HEK293 (cell line): Measurements from ENCODE around the gene IREB2.
"Not testable (repeated sequence)": the region's sequence is repeated elsewhere in the genome, so short reads cannot be mapped to it uniquely, and the experiment has no call there.

Experiments
- CTCF ChIA-PET: fragments of 350-600 bp; formaldehyde crosslinking; extraction: SDS; loops from one replicate; lab custom pipeline; 2021; ENCODE audit warnings: antibody characterized with exemption; lab: Yijun Ruan, JAX
- POLR2A ChIA-PET: fragments of 300-600 bp; formaldehyde crosslinking; extraction: SDS; loops from one replicate; lab custom pipeline; 2020; ENCODE audit warnings: antibody characterized with exemption, inconsistent platforms; lab: Yijun Ruan, JAX
- H3K27ac ChIP-seq: fragments of 200-500 bp; sonication (Bioruptor generic); 2 replicates; pipeline ENCODE4 v1.5.1; 2014; ENCODE audit warnings: low read depth, low read length, control low read depth, inconsistent platforms; ENCODE audit errors: extremely low read depth
- H3K36me3 ChIP-seq, 2 experiments: fragments of 200-500 bp in 1 of 2; sonication (Bioruptor generic) in 1 of 2; 1 replicate in 1 of 2; 2 replicates in 1 of 2; pipeline ENCODE4 v1.5.1; 2014 to 2017; ENCODE audit warnings: inconsistent platforms in 2 of 2, low read length in 2 of 2; ENCODE audit not compliant: control insufficient read depth in 2 of 2, insufficient read depth in 1 of 2
- H3K4me1 ChIP-seq: fragments of 200-500 bp; sonication (Bioruptor generic); 2 replicates; pipeline ENCODE4 v1.5.1; 2014; ENCODE audit warnings: mild to moderate bottlenecking, low read length, inconsistent platforms; ENCODE audit not compliant: control insufficient read depth, insufficient read depth
- H3K4me3 ChIP-seq: 2 replicates; pipeline ENCODE4 v1.5.1; 2011; ENCODE audit warnings: low read depth, mild to moderate bottlenecking, control low read depth, low read length, moderate library complexity
- H3K9me3 ChIP-seq: fragments of 200-500 bp; sonication (Bioruptor generic); 2 replicates; pipeline ENCODE4 v1.5.1; 2014; ENCODE audit warnings: low read depth, low read length, inconsistent platforms; ENCODE audit not compliant: control insufficient read depth, insufficient read depth
- GLI4 ChIP-seq: fragments of 450-650 bp; formaldehyde crosslinking; IDR thresholded peaks from 2 replicates; pipeline ENCODE4 v1.5.1; 2016; ENCODE audit warnings: missing biosample characterization, missing genetic modification characterization
- HOXC10 ChIP-seq: sonication (generic); formaldehyde crosslinking; IDR thresholded peaks from 2 replicates; pipeline ENCODE4 v1.8.1; 2023; ENCODE audit warnings: mild to moderate bottlenecking, missing genetic modification reagents
- IKZF3 ChIP-seq: fragments of 450-650 bp; IDR thresholded peaks from 2 replicates; pipeline ENCODE4 v1.5.0; 2018; ENCODE audit warnings: missing biosample characterization, mild to moderate bottlenecking, missing genetic modification characterization, moderate library complexity
- YY2 ChIP-seq: fragments of 450-650 bp; formaldehyde crosslinking; IDR thresholded peaks from 2 replicates; pipeline ENCODE4 v1.5.1; 2016; ENCODE audit warnings: missing biosample characterization, missing genetic modification characterization
- ZBTB21 ChIP-seq: fragments of 450-650 bp; formaldehyde crosslinking; IDR thresholded peaks from 2 replicates; pipeline ENCODE4 v1.5.1; 2017; ENCODE audit warnings: missing biosample characterization, missing genetic modification characterization
- ZNF121 ChIP-seq: fragments of 450-650 bp; formaldehyde crosslinking; IDR thresholded peaks from 2 replicates; pipeline ENCODE4 v1.5.1; 2016; ENCODE audit warnings: missing biosample characterization, missing genetic modification characterization
- ZNF133 ChIP-seq: fragments of 450-650 bp; formaldehyde crosslinking; IDR thresholded peaks from 2 replicates; pipeline ENCODE4 v1.5.1; 2016; ENCODE audit warnings: missing biosample characterization, missing genetic modification characterization
- ZNF175 ChIP-seq: fragments of 450-650 bp; formaldehyde crosslinking; IDR thresholded peaks from 2 replicates; pipeline ENCODE4 v1.5.1; 2016; ENCODE audit warnings: missing biosample characterization, missing genetic modification characterization
- ZNF184 ChIP-seq: fragments of 450-650 bp; IDR thresholded peaks from 2 replicates; pipeline ENCODE4 v1.5.1; 2018; ENCODE audit warnings: missing biosample characterization, mild to moderate bottlenecking, missing genetic modification characterization
- ZNF19 ChIP-seq: fragments of 450-650 bp; formaldehyde crosslinking; IDR thresholded peaks from 2 replicates; pipeline ENCODE4; 2016; ENCODE audit warnings: missing biosample characterization, missing genetic modification characterization, low read depth
- ZNF2 ChIP-seq: fragments of 450-650 bp; formaldehyde crosslinking; IDR thresholded peaks from 2 replicates; pipeline ENCODE4 v1.5.1; 2016; ENCODE audit warnings: missing biosample characterization, missing genetic modification characterization
- ZNF416 ChIP-seq: fragments of 450-650 bp; formaldehyde crosslinking; IDR thresholded peaks from 2 replicates; pipeline ENCODE4 v1.5.1; 2016; ENCODE audit warnings: missing biosample characterization, missing genetic modification characterization
- ZNF501 ChIP-seq: fragments of 450-650 bp; formaldehyde crosslinking; IDR thresholded peaks from 2 replicates; pipeline ENCODE4 v1.5.1; 2016; ENCODE audit warnings: missing biosample characterization, missing genetic modification characterization
- ZNF521 ChIP-seq: fragments of 450-650 bp; formaldehyde crosslinking; IDR thresholded peaks from 2 replicates; pipeline ENCODE4 v1.5.1; 2017; ENCODE audit warnings: missing biosample characterization, mild to moderate bottlenecking, missing genetic modification characterization
- ZNF571 ChIP-seq: fragments of 450-650 bp; formaldehyde crosslinking; IDR thresholded peaks from 2 replicates; pipeline ENCODE4 v1.5.0; 2017; ENCODE audit warnings: missing biosample characterization, missing genetic modification characterization
- TF ChIP-seq, protein P1 (sequence below): fragments of 450-650 bp; formaldehyde crosslinking; IDR thresholded peaks from 2 replicates; pipeline ENCODE4 v1.5.1; 2016; ENCODE audit warnings: missing biosample characterization, missing genetic modification characterization
- TF ChIP-seq, protein P2 (sequence below): fragments of 450-650 bp; formaldehyde crosslinking; IDR thresholded peaks from 2 replicates; pipeline ENCODE4 v1.5.1; 2016; ENCODE audit warnings: missing biosample characterization, missing genetic modification characterization, borderline replicate concordance
- TF ChIP-seq, protein P3 (sequence below): fragments of 450-650 bp; formaldehyde crosslinking; IDR thresholded peaks from 2 replicates; pipeline ENCODE4 v1.5.1; 2016; ENCODE audit warnings: missing biosample characterization, missing genetic modification characterization, borderline replicate concordance

The IREB2 gene

DNA sequence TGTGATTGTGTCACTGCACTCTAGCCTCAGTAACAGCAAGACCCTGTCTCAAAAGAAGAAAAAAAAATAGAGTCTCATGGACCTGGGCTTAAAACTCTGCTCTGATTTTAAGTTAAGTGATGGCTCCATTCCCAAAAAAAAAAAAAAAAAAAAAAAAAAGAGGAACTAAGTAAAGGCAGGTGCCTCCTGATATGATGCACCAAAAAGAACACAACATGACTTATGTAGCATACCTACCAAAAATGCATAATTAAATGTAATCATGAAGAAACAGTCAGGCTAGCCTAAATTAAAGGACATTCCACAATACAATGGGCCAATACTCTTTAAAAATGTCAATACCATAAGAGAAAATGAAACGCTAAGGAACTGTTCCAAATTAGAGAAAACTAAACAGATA is 5.4 kb upstream of the IREB2 start (continued):
- no peak for TF ChIP-seq ZNF501 (tag by site-specific recombination)

DNA sequence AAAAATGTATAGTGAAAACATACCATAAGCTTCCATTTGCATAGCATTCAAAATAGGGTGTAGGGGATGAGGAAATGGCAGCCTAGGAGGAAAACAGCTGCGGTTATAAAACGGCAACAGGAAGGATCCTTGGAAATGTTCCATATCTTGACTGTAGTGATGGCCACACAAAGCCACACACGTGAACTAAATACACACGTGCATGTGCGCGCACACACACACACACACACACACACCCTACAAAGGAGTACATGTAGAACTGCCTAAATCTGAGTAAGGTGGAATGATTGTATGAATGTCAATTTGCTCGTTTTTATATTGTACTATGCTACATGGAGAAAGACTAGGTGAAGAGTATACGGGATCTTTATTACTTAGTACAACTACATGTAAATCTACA is 3.9 kb upstream of the IREB2 start:
- no peak for TF ChIP-seq GLI4 (tag by site-specific recombination)
- TF ChIP-seq, protein P1, sequence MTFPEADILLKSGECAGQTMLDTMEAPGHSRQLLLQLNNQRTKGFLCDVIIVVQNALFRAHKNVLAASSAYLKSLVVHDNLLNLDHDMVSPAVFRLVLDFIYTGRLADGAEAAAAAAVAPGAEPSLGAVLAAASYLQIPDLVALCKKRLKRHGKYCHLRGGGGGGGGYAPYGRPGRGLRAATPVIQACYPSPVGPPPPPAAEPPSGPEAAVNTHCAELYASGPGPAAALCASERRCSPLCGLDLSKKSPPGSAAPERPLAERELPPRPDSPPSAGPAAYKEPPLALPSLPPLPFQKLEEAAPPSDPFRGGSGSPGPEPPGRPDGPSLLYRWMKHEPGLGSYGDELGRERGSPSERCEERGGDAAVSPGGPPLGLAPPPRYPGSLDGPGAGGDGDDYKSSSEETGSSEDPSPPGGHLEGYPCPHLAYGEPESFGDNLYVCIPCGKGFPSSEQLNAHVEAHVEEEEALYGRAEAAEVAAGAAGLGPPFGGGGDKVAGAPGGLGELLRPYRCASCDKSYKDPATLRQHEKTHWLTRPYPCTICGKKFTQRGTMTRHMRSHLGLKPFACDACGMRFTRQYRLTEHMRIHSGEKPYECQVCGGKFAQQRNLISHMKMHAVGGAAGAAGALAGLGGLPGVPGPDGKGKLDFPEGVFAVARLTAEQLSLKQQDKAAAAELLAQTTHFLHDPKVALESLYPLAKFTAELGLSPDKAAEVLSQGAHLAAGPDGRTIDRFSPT (tag by site-specific recombination): no peak
- TF ChIP-seq HOXC10 (CRISPR knock-in tag): no peak
- no peak for TF ChIP-seq ZNF121 (tag by site-specific recombination)
- TF ChIP-seq, protein P2, sequence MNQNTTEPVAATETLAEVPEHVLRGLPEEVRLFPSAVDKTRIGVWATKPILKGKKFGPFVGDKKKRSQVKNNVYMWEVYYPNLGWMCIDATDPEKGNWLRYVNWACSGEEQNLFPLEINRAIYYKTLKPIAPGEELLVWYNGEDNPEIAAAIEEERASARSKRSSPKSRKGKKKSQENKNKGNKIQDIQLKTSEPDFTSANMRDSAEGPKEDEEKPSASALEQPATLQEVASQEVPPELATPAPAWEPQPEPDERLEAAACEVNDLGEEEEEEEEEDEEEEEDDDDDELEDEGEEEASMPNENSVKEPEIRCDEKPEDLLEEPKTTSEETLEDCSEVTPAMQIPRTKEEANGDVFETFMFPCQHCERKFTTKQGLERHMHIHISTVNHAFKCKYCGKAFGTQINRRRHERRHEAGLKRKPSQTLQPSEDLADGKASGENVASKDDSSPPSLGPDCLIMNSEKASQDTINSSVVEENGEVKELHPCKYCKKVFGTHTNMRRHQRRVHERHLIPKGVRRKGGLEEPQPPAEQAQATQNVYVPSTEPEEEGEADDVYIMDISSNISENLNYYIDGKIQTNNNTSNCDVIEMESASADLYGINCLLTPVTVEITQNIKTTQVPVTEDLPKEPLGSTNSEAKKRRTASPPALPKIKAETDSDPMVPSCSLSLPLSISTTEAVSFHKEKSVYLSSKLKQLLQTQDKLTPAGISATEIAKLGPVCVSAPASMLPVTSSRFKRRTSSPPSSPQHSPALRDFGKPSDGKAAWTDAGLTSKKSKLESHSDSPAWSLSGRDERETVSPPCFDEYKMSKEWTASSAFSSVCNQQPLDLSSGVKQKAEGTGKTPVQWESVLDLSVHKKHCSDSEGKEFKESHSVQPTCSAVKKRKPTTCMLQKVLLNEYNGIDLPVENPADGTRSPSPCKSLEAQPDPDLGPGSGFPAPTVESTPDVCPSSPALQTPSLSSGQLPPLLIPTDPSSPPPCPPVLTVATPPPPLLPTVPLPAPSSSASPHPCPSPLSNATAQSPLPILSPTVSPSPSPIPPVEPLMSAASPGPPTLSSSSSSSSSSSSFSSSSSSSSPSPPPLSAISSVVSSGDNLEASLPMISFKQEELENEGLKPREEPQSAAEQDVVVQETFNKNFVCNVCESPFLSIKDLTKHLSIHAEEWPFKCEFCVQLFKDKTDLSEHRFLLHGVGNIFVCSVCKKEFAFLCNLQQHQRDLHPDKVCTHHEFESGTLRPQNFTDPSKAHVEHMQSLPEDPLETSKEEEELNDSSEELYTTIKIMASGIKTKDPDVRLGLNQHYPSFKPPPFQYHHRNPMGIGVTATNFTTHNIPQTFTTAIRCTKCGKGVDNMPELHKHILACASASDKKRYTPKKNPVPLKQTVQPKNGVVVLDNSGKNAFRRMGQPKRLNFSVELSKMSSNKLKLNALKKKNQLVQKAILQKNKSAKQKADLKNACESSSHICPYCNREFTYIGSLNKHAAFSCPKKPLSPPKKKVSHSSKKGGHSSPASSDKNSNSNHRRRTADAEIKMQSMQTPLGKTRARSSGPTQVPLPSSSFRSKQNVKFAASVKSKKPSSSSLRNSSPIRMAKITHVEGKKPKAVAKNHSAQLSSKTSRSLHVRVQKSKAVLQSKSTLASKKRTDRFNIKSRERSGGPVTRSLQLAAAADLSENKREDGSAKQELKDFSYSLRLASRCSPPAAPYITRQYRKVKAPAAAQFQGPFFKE (tag by site-specific recombination): no peak
- no peak for TF ChIP-seq ZNF2 (tag by site-specific recombination)
- no peaks in the 10 kb centered on the region for H3K36me3 ChIP-seq
- no peak overlapping the region for H3K4me3 ChIP-seq
- H3K4me1 ChIP-seq: peaks cover under 1% of the 10 kb centered on the region; the same call in 1 of the 2 replicates
- no peaks in the 10 kb centered on the region for H3K9me3 ChIP-seq
- no peak overlapping the region for H3K27ac ChIP-seq
- POLR2A ChIA-PET: no interaction called here
- CTCF ChIA-PET: interaction anchor here (0.6 to 3.8 kb wide), 3 partner anchors 12 to 431 kb away, joined by 3 to 35 read pairs (median 3); no protein-coding TSS in a partner anchor

DNA sequence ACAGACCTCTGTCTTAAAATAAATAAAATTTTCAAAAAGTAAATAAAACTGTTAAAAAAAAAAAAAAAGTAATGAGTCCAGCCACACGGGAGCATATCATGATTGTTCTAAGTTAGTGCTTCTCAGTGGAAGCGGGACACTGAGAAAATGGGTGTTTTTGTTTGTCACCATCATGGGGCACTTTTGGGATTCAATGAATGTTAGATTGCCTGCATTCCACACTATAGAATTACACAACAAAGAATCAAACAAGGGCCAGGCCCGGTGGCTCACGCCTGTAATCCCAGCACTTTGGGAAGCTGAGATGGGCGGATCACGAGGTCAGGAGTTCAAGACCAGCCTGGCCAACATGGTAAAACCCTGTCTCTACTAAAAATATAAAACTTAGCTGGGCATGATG is 3.3 kb upstream of the IREB2 start:
- POLR2A ChIA-PET, H3K9me3 ChIP-seq, H3K36me3 ChIP-seq, H3K4me3 ChIP-seq, H3K4me1 ChIP-seq, H3K27ac ChIP-seq: not testable (repeated sequence)
- CTCF ChIA-PET: interaction anchor here (3.8 kb wide), 1 partner anchor 12 kb away, joined by 35 read pairs; no protein-coding TSS in a partner anchor

DNA sequence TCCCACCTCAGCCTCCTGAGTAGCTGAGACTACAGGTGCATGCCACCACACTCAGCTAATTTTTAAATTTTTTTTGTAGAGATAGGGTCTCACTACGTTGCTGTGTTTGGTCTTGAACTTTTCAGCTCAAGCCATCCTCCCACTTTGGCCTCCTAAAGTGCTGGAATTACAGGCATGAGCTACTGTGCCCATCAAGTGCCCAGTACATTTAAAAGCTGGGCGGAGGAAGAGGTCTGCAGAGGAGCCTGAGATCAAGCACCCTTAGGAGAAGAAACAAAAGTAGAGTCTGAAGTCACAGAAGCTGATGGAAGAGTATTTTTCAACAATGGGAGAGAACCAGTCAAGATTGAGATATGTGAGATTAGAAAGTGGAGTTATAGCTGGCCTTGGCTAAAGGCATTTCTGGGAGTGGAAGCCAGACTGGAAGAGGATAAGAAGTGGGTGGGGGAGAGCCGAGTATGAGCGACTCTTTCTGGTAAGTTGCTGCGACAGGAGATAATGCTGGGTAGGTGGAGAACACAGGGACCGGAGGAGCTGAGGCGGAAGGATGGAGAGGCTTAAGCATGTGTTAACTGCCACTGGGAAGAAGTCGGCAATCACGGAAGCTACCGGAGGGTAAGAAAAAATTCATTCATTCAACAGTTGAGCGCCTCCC is 782 bp upstream of the IREB2 start:
- peaks cover 25 to 26% of the 10 kb centered on the region in 2 experiments for H3K36me3 ChIP-seq
- H3K9me3 ChIP-seq: no peaks in the 10 kb centered on the region
- ChIA-PET POLR2A (interaction anchor here (0.8 to 3.9 kb wide), 25 partner anchors 9 to 436 kb away, joined by 3 to 43 read pairs (median 4); partner anchors contain the start of genes CHRNA5, HYKK, MORF4L1 and PSMA4), CTCF (interaction anchor here (0.5 to 1.8 kb wide), 8 partner anchors 12 to 943 kb away, joined by 3 to 19 read pairs (median 4); partner anchors contain the start of gene CHRNA5)
- peak overlapping the region; percentile 64 for H3K4me3 ChIP-seq
- H3K27ac ChIP-seq: peak overlapping the region; percentile 71
- peaks cover 9% of the 10 kb centered on the region; the same call in 1 of the 2 replicates for H3K4me1 ChIP-seq
- TF ChIP-seq ZBTB21 (no peak), ZNF184 (no peak), YY2 (tag by site-specific recombination) (no peak), ZNF19 (no peak), ZNF416 (tag by site-specific recombination) (no peak), ZNF133 (tag by site-specific recombination) (no peak), IKZF3 (no peak), ZNF521 (tag by site-specific recombination) (no peak), ZNF571 (tag by site-specific recombination) (no peak), ZNF175 (no peak)
- TF ChIP-seq, protein P3, sequence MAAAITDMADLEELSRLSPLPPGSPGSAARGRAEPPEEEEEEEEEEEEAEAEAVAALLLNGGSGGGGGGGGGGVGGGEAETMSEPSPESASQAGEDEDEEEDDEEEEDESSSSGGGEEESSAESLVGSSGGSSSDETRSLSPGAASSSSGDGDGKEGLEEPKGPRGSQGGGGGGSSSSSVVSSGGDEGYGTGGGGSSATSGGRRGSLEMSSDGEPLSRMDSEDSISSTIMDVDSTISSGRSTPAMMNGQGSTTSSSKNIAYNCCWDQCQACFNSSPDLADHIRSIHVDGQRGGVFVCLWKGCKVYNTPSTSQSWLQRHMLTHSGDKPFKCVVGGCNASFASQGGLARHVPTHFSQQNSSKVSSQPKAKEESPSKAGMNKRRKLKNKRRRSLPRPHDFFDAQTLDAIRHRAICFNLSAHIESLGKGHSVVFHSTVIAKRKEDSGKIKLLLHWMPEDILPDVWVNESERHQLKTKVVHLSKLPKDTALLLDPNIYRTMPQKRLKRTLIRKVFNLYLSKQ (tag by site-specific recombination): no peak
